ENCODE results near the gene STN1. TPM values are rescaled to one million over a fixed set of nuclear protein-coding genes. Genes with fewer than 3 reads are reported as not detected.
A peak's percentile ranks its signal among the peaks of the same experiment; 100 is the strongest.

The STN1 gene
- total and polyA plus RNA-seq, 9 of the 15 experiments (the other 6 are each of a cell fraction or from before 2014, with no cell fraction given): 9.1 to 19.6 (median 13.8) TPM

DNA sequence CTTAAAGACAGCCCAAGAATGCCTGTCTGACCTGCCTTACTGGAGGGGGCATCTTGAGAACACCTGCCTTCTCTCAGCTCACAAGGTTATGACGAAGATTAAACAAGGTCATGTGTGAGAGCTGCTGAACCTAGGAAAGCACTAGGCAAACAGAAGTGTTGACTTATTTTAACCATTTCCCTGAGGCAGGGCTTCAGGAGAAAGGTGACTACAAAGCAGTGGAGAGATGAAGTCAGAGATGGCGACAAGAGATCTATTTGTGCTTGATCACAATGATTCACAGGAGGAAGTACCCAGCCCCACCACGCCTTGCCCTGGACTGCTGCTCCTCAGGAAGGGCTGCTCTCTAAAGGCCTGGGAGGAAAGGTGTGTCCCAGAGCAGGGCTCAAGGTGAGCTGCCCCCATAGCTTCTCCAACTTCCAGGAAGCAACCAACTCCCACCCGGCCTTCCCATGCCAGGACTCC is 27.8 kb downstream of the STN1 start:
- ChIA-PET CTCF (ENCODE audit: low intra/inter-chr PET ratio) (no interaction called here), POLR2A (interaction anchor here (0.6 kb wide), 1 partner anchor 28 kb away, joined by 3 read pairs; the partner anchor contains the start of gene STN1)
- intact Hi-C loops (cut with micrococcal nuclease): no loop called here
- H3K79me2 ChIP-seq (ENCODE audit: control insufficient read depth, insufficient read depth, low read length): no peaks in the 10 kb centered on the region
- no peak overlapping the region for H3K27ac ChIP-seq (ENCODE audit: extremely low read depth, low read depth, low read length)
- no peaks in the 10 kb centered on the region for H3K9me1 ChIP-seq (ENCODE audit: control insufficient read depth, insufficient read depth, low read length)
- H3K4me2 ChIP-seq (ENCODE audit: insufficient read depth, low read length): no peak overlapping the region
- H2AFZ ChIP-seq (ENCODE audit: low read depth, low read length): no peak overlapping the region
- H3K9ac ChIP-seq (ENCODE audit: insufficient read depth in 1 of 2, low read depth in 2 of 2, low read length in 2 of 2): no peak overlapping the region
- no peak overlapping the region for H3K4me3 ChIP-seq
- no TSS peak for BruUV-seq (replicated peaks)
- WGBS (ENCODE audit: insufficient coverage, low coverage, missing lambda C conversion rate): 45% methylated on average over 4 of the region's 4 CpGs
- no peak for FAIRE-seq
- no peak for DNase-seq (ENCODE audit: extremely low read depth in 1 of 4, low spot score in 3 of 4)
- H3K4me1 ChIP-seq (replicated peaks in 1 of 2; ENCODE audit: control insufficient read depth in 2 of 2, insufficient read depth in 2 of 2, low read length in 2 of 2): no peaks in the 10 kb centered on the region
- H3K36me3 ChIP-seq (ENCODE audit: control insufficient read depth, insufficient read depth, low read length): peaks cover 3% of the 10 kb centered on the region; the same call in 1 of the 3 replicates
- ATAC-seq: no peak; the same call in 2 of the 3 replicates
- H4K20me1 ChIP-seq (replicated peaks; ENCODE audit: control insufficient read depth, insufficient read depth, low read length): no peaks in the 10 kb centered on the region
- in situ Hi-C loops (cut with MboI): loop anchor here (10.0 kb wide), 1 partner anchor 315 kb away; no protein-coding TSS in a partner anchor
- H3K27me3 ChIP-seq (ENCODE audit: control insufficient read depth in 2 of 2, insufficient read depth in 2 of 2, low read length in 2 of 2): no peaks in the 10 kb centered on the region
- no peaks in the 10 kb centered on the region for H3K9me3 ChIP-seq (replicated peaks; ENCODE audit: control insufficient read depth, insufficient read depth, low read depth, low read length)
- TF ChIP-seq CREM (IDR thresholded peaks at IDR 0.05; ENCODE audit: low read depth) (peak; percentile 54), NFE2 (IDR thresholded peaks at IDR 0.05; ENCODE audit: low read depth) (0 out of 2 replicates have a peak, but pooled peaks have one; percentile 7), ZKSCAN3 (CRISPR knock-in tag; IDR thresholded peaks at IDR 0.05) (no peak), FOSL1 (tag; conservative IDR thresholded peaks at IDR 0.05) (peak; percentile 68), PRPF4 (IDR thresholded peaks at IDR 0.05; ENCODE audit: insufficient read depth, low read depth, low read length, poor library complexity, severe bottlenecking) (no peak)
- TF ChIP-seq, protein P1, sequence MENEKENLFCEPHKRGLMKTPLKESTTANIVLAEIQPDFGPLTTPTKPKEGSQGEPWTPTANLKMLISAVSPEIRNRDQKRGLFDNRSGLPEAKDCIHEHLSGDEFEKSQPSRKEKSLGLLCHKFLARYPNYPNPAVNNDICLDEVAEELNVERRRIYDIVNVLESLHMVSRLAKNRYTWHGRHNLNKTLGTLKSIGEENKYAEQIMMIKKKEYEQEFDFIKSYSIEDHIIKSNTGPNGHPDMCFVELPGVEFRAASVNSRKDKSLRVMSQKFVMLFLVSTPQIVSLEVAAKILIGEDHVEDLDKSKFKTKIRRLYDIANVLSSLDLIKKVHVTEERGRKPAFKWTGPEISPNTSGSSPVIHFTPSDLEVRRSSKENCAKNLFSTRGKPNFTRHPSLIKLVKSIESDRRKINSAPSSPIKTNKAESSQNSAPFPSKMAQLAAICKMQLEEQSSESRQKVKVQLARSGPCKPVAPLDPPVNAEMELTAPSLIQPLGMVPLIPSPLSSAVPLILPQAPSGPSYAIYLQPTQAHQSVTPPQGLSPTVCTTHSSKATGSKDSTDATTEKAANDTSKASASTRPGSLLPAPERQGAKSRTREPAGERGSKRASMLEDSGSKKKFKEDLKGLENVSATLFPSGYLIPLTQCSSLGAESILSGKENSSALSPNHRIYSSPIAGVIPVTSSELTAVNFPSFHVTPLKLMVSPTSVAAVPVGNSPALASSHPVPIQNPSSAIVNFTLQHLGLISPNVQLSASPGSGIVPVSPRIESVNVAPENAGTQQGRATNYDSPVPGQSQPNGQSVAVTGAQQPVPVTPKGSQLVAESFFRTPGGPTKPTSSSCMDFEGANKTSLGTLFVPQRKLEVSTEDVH (IDR thresholded peaks at IDR 0.05; ENCODE audit: low read depth, partially characterized antibody): no peak
- TF ChIP-seq, protein P2, sequence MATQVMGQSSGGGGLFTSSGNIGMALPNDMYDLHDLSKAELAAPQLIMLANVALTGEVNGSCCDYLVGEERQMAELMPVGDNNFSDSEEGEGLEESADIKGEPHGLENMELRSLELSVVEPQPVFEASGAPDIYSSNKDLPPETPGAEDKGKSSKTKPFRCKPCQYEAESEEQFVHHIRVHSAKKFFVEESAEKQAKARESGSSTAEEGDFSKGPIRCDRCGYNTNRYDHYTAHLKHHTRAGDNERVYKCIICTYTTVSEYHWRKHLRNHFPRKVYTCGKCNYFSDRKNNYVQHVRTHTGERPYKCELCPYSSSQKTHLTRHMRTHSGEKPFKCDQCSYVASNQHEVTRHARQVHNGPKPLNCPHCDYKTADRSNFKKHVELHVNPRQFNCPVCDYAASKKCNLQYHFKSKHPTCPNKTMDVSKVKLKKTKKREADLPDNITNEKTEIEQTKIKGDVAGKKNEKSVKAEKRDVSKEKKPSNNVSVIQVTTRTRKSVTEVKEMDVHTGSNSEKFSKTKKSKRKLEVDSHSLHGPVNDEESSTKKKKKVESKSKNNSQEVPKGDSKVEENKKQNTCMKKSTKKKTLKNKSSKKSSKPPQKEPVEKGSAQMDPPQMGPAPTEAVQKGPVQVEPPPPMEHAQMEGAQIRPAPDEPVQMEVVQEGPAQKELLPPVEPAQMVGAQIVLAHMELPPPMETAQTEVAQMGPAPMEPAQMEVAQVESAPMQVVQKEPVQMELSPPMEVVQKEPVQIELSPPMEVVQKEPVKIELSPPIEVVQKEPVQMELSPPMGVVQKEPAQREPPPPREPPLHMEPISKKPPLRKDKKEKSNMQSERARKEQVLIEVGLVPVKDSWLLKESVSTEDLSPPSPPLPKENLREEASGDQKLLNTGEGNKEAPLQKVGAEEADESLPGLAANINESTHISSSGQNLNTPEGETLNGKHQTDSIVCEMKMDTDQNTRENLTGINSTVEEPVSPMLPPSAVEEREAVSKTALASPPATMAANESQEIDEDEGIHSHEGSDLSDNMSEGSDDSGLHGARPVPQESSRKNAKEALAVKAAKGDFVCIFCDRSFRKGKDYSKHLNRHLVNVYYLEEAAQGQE (IDR thresholded peaks at IDR 0.05; ENCODE audit: borderline replicate concordance): no peak
- TF ChIP-seq, protein P2 (CRISPR knock-in tag; IDR thresholded peaks at IDR 0.05; ENCODE audit: low read depth): no peak
- TF ChIP-seq, protein P3, sequence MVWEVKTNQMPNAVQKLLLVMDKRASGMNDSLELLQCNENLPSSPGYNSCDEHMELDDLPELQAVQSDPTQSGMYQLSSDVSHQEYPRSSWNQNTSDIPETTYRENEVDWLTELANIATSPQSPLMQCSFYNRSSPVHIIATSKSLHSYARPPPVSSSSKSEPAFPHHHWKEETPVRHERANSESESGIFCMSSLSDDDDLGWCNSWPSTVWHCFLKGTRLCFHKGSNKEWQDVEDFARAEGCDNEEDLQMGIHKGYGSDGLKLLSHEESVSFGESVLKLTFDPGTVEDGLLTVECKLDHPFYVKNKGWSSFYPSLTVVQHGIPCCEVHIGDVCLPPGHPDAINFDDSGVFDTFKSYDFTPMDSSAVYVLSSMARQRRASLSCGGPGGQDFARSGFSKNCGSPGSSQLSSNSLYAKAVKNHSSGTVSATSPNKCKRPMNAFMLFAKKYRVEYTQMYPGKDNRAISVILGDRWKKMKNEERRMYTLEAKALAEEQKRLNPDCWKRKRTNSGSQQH (CRISPR knock-in tag; IDR thresholded peaks at IDR 0.05): no peak

Measured in K562 (cell line).